ENCODE measurements around the gene YLPM1.

- no peak for TF ChIP-seq EZH2phosphoT487 (IDR thresholded peaks at IDR 0.05; ENCODE audit: insufficient read depth, low read depth)
- TF ChIP-seq EZH2 (IDR thresholded peaks at IDR 0.05; ENCODE audit: insufficient read depth, poor library complexity, severe bottlenecking): no peak
Measured at GRCh38 chr14:74858022-74858421, 94.9 kb downstream of the YLPM1 start.

Measured in GM23248 (cell line).